ENCODE measurements around the gene ZP2.

DNA sequence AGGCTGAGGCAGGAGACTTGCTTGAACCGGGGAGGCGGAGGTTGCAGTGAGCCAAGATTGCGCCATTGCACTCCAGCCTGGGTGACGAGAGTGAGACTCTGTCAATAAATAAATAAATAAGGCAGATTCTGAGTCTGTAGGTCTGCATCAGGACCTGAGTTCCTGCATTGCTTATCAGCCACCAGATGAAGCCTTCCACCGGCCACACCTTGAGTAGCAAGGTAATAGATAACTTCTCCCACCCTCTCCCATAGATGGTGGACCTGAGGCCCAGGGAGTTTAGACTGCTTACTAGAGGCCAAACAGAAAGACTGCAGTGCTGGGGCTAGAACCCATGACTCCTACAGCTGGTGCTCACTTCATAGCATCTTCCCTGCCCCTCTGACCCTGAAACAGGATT is 22.1 kb downstream of the ZP2 start:
- TF ChIP-seq, protein P1, sequence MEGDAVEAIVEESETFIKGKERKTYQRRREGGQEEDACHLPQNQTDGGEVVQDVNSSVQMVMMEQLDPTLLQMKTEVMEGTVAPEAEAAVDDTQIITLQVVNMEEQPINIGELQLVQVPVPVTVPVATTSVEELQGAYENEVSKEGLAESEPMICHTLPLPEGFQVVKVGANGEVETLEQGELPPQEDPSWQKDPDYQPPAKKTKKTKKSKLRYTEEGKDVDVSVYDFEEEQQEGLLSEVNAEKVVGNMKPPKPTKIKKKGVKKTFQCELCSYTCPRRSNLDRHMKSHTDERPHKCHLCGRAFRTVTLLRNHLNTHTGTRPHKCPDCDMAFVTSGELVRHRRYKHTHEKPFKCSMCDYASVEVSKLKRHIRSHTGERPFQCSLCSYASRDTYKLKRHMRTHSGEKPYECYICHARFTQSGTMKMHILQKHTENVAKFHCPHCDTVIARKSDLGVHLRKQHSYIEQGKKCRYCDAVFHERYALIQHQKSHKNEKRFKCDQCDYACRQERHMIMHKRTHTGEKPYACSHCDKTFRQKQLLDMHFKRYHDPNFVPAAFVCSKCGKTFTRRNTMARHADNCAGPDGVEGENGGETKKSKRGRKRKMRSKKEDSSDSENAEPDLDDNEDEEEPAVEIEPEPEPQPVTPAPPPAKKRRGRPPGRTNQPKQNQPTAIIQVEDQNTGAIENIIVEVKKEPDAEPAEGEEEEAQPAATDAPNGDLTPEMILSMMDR (conservative IDR thresholded peaks at IDR 0.05; ENCODE audit: low read depth, low read length), result no peak
- TF ChIP-seq POLR2A (IDR thresholded peaks at IDR 0.05; ENCODE audit: low read depth, low read length), result no peak
- no peak for TF ChIP-seq RAD21 (IDR thresholded peaks at IDR 0.05; ENCODE audit: low read length)
- no peak for TF ChIP-seq RFX5 (IDR thresholded peaks at IDR 0.05; ENCODE audit: low read depth, low read length)
- no peak for TF ChIP-seq RCOR1 (IDR thresholded peaks at IDR 0.05; ENCODE audit: insufficient replicate concordance, low read length)
- TF ChIP-seq MAFK (IDR thresholded peaks at IDR 0.05; ENCODE audit: low read depth, low read length), result no peak
- no peak for TF ChIP-seq SMC3 (IDR thresholded peaks at IDR 0.05; ENCODE audit: low read depth, low read length)
- TF ChIP-seq, protein P2, sequence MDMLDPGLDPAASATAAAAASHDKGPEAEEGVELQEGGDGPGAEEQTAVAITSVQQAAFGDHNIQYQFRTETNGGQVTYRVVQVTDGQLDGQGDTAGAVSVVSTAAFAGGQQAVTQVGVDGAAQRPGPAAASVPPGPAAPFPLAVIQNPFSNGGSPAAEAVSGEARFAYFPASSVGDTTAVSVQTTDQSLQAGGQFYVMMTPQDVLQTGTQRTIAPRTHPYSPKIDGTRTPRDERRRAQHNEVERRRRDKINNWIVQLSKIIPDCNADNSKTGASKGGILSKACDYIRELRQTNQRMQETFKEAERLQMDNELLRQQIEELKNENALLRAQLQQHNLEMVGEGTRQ (IDR thresholded peaks at IDR 0.05; ENCODE audit: low read depth, low read length), result no peak
- TF ChIP-seq NFE2L2 (IDR thresholded peaks at IDR 0.05; ENCODE audit: low read depth, low read length), result no peak
- no peak for TF ChIP-seq MAZ (IDR thresholded peaks at IDR 0.05; ENCODE audit: borderline replicate concordance, low read depth, low read length)
- TF ChIP-seq CEBPB (IDR thresholded peaks at IDR 0.05; ENCODE audit: low read depth, low read length), result no peak
- TF ChIP-seq, protein P3, sequence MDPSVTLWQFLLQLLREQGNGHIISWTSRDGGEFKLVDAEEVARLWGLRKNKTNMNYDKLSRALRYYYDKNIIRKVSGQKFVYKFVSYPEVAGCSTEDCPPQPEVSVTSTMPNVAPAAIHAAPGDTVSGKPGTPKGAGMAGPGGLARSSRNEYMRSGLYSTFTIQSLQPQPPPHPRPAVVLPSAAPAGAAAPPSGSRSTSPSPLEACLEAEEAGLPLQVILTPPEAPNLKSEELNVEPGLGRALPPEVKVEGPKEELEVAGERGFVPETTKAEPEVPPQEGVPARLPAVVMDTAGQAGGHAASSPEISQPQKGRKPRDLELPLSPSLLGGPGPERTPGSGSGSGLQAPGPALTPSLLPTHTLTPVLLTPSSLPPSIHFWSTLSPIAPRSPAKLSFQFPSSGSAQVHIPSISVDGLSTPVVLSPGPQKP (IDR thresholded peaks at IDR 0.05; ENCODE audit: borderline replicate concordance, low read depth, low read length), result no peak
- no peak for TF ChIP-seq FOS (IDR thresholded peaks at IDR 0.05; ENCODE audit: low read depth, low read length)
- no peak for TF ChIP-seq MXI1 (IDR thresholded peaks at IDR 0.05; ENCODE audit: borderline replicate concordance, low read depth, low read length)
